HepG2 (cell line): Measurements from ENCODE around the gene F7. TPM values are rescaled to one million over a fixed set of nuclear protein-coding genes. Genes with fewer than 3 reads are reported as not detected.

ENCODE experiments used
- ATF7 ChIP-seq, 2 experiments: fragments of 450-650 bp in 1 of 2; sonication (generic) in 1 of 2; formaldehyde crosslinking in 1 of 2; IDR thresholded peaks; 2 replicates each; pipeline versions ENCODE4 v1.4.0 to v1.6.1; 2016 to 2020; ENCODE audit warnings: antibody characterized with exemption in 1 of 2, mild to moderate bottlenecking in 1 of 2, missing genetic modification reagents in 1 of 2
- KDM3A ChIP-seq: IDR thresholded peaks from 2 replicates; pipeline ENCODE4 v1.6.1; 2018; ENCODE audit warnings: low read depth, missing compliant biosample characterization
- MYNN ChIP-seq: sonication (generic); formaldehyde crosslinking; IDR thresholded peaks from 2 replicates; pipeline ENCODE4 v1.4.0; 2020; ENCODE audit warnings: mild to moderate bottlenecking, low read depth, missing genetic modification reagents
- RAD21 ChIP-seq: fragments of 450-650 bp; formaldehyde crosslinking; IDR thresholded peaks from 2 replicates; pipeline ENCODE4 v1.5.0; 2020; ENCODE audit warnings: mild to moderate bottlenecking
- SAFB2 ChIP-seq: sonication (generic); formaldehyde crosslinking; IDR thresholded peaks from 2 replicates; pipeline ENCODE4 v1.5.1; 2020; ENCODE audit warnings: missing genetic modification reagents, low read depth, mild to moderate bottlenecking, borderline replicate concordance
- ZKSCAN5 ChIP-seq: sonication (generic); formaldehyde crosslinking; IDR thresholded peaks from 2 replicates; pipeline ENCODE4 v1.5.1; 2020; ENCODE audit warnings: mild to moderate bottlenecking, missing genetic modification reagents
- ZNF260 ChIP-seq: sonication (generic); formaldehyde crosslinking; IDR thresholded peaks from 2 replicates; pipeline ENCODE4 v1.4.0; 2020; ENCODE audit warnings: missing genetic modification reagents, low read depth, mild to moderate bottlenecking, borderline replicate concordance
- ZNF652 ChIP-seq: IDR thresholded peaks from 2 replicates; pipeline ENCODE4 v1.6.1; 2016; ENCODE audit warnings: low read depth, borderline replicate concordance
- polyA plus RNA-seq, 8 experiments: library from polyadenylated mRNA; depleted of rRNA in 3 of 8; stranded (reverse) in 7 of 8; unstranded in 1 of 8; fragments of >200 nt; fragmentation: Illumina TruSeq in 4 of 8; extraction: Trizol in 4 of 8; gene quantifications; 2 replicates each; pipeline versions ENCODE4 v1.2.1 to v1.2.3, GENCODE V29; 2011 to 2016; ENCODE audit warnings: low read depth in 4 of 8, missing spikeins in 1 of 8, mixed read lengths in 1 of 8; ENCODE audit not compliant: insufficient read depth in 1 of 8
- total RNA-seq, 5 experiments: library from RNA; depleted of rRNA; stranded (reverse); fragments of >200 nt; fragmentation: Illumina TruSeq; extraction: Trizol; gene quantifications; 2 replicates each; pipeline ENCODE4 v1.2.3, GENCODE V29; 2016; ENCODE audit warnings: low read depth in 1 of 5
- TF ChIP-seq, protein P1 (sequence below): sonication (generic); formaldehyde crosslinking; IDR thresholded peaks from 2 replicates; pipeline ENCODE4 v1.5.0; 2020; ENCODE audit warnings: mild to moderate bottlenecking, missing genetic modification reagents
- TF ChIP-seq, protein P2 (sequence below): sonication (generic); formaldehyde crosslinking; IDR thresholded peaks from 2 replicates; pipeline ENCODE4 v1.4.0; 2020; ENCODE audit warnings: missing genetic modification reagents
- TF ChIP-seq, protein P3 (sequence below): sonication (generic); formaldehyde crosslinking; IDR thresholded peaks from 2 replicates; pipeline ENCODE4 v1.5.0; 2020; ENCODE audit warnings: missing genetic modification reagents
- TF ChIP-seq, protein P4 (sequence below): sonication (generic); formaldehyde crosslinking; IDR thresholded peaks from 2 replicates; pipeline ENCODE4 v1.4.0; 2020; ENCODE audit warnings: missing genetic modification reagents
- TF ChIP-seq, protein P5 (sequence below): sonication (generic); formaldehyde crosslinking; IDR thresholded peaks from 2 replicates; pipeline ENCODE4 v1.5.0; 2020; ENCODE audit warnings: mild to moderate bottlenecking, missing genetic modification reagents, moderate library complexity

Gene F7
- total and polyA plus RNA-seq, 2 of the 13 experiments (the other 11 are each of a cell fraction or from before 2014, with no cell fraction given) = 12.6 to 26.5 TPM

DNA sequence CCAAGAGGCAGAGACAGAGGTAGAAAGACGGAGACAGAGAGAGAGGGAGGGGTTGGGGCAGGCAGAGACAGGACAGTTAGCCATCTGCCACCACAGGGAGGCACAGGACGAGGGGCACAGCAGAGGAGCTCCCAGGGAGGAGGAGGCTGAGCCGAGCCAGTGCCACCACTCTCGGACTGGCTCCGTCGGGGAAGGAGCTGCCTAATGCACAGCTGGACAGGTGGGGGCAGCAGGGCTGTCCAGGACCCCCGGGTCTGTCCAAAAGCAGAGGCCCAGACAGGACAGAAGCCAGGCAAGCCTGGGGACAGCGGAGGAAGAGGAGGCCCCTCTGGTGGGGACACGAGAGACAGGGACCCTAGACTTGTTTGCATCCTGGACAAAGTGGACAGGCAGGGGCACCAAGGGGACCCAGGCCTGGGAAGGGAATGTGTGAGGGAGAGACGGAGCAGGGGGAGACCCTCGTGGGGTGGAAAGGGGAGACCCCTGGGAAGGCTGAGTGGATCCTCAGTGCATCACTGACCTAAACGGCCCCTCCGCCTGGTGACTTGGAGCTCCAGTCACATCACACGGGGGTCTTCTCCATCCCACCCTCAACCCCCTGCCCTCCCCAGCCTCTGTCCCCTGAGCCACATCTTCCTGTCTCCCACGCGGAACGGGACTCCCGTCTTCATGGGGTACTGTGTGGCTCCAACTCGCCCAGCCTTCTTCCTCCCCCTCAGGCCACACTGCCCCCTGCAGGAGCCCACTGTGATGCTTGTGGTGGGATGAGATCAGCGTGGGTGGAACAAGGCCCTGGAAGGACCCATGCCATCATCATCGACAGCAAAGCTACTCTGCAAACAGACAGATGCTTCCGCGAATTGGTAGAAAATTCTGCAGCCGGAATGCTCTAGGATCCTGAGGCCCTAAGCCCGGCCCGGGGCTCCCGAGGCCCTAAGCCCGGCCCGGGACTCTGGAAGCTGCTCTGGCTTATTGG lies 17.9 kb downstream of the F7 start (continued):
- TF ChIP-seq KDM3A (no peak), ZNF652 (CRISPR knock-in tag) (no peak), MYNN (CRISPR knock-in tag) (no peak), ZNF260 (no peak), RAD21 (CRISPR knock-in tag) (peak; percentile 51), ATF7 (IDR thresholded peaks at IDR 0.05) (no peak), ATF7 (CRISPR knock-in tag; IDR thresholded peaks at IDR 0.05) (no peak), ZKSCAN5 (no peak), SAFB2 (no peak)
- TF ChIP-seq, protein P1, sequence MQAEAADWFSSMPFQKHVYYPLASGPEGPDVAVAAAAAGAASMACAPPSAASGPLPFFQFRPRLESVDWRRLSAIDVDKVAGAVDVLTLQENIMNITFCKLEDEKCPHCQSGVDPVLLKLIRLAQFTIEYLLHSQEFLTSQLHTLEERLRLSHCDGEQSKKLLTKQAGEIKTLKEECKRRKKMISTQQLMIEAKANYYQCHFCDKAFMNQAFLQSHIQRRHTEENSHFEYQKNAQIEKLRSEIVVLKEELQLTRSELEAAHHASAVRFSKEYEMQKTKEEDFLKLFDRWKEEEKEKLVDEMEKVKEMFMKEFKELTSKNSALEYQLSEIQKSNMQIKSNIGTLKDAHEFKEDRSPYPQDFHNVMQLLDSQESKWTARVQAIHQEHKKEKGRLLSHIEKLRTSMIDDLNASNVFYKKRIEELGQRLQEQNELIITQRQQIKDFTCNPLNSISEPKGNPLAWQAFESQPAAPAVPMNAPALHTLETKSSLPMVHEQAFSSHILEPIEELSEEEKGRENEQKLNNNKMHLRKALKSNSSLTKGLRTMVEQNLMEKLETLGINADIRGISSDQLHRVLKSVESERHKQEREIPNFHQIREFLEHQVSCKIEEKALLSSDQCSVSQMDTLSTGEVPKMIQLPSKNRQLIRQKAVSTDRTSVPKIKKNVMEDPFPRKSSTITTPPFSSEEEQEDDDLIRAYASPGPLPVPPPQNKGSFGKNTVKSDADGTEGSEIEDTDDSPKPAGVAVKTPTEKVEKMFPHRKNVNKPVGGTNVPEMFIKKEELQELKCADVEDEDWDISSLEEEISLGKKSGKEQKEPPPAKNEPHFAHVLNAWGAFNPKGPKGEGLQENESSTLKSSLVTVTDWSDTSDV (CRISPR knock-in tag) = no peak
- TF ChIP-seq, protein P2, sequence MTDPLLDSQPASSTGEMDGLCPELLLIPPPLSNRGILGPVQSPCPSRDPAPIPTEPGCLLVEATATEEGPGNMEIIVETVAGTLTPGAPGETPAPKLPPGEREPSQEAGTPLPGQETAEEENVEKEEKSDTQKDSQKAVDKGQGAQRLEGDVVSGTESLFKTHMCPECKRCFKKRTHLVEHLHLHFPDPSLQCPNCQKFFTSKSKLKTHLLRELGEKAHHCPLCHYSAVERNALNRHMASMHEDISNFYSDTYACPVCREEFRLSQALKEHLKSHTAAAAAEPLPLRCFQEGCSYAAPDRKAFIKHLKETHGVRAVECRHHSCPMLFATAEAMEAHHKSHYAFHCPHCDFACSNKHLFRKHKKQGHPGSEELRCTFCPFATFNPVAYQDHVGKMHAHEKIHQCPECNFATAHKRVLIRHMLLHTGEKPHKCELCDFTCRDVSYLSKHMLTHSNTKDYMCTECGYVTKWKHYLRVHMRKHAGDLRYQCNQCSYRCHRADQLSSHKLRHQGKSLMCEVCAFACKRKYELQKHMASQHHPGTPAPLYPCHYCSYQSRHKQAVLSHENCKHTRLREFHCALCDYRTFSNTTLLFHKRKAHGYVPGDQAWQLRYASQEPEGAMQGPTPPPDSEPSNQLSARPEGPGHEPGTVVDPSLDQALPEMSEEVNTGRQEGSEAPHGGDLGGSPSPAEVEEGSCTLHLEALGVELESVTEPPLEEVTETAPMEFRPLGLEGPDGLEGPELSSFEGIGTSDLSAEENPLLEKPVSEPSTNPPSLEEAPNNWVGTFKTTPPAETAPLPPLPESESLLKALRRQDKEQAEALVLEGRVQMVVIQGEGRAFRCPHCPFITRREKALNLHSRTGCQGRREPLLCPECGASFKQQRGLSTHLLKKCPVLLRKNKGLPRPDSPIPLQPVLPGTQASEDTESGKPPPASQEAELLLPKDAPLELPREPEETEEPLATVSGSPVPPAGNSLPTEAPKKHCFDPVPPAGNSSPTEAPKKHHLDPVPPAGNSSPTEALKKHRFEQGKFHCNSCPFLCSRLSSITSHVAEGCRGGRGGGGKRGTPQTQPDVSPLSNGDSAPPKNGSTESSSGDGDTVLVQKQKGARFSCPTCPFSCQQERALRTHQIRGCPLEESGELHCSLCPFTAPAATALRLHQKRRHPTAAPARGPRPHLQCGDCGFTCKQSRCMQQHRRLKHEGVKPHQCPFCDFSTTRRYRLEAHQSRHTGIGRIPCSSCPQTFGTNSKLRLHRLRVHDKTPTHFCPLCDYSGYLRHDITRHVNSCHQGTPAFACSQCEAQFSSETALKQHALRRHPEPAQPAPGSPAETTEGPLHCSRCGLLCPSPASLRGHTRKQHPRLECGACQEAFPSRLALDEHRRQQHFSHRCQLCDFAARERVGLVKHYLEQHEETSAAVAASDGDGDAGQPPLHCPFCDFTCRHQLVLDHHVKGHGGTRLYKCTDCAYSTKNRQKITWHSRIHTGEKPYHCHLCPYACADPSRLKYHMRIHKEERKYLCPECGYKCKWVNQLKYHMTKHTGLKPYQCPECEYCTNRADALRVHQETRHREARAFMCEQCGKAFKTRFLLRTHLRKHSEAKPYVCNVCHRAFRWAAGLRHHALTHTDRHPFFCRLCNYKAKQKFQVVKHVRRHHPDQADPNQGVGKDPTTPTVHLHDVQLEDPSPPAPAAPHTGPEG (CRISPR knock-in tag) = no peak
- TF ChIP-seq, protein P3, sequence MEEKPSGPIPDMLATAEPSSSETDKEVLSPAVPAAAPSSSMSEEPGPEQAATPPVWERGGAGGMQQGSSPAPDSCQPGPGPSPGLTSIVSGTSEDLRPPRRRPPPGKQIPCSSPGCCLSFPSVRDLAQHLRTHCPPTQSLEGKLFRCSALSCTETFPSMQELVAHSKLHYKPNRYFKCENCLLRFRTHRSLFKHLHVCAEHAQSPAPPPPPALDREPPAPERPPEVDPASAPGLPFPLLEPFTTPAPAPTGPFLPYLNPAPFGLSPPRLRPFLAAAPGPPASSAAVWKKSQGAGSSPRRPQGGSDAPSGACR = no peak
- TF ChIP-seq, protein P4, sequence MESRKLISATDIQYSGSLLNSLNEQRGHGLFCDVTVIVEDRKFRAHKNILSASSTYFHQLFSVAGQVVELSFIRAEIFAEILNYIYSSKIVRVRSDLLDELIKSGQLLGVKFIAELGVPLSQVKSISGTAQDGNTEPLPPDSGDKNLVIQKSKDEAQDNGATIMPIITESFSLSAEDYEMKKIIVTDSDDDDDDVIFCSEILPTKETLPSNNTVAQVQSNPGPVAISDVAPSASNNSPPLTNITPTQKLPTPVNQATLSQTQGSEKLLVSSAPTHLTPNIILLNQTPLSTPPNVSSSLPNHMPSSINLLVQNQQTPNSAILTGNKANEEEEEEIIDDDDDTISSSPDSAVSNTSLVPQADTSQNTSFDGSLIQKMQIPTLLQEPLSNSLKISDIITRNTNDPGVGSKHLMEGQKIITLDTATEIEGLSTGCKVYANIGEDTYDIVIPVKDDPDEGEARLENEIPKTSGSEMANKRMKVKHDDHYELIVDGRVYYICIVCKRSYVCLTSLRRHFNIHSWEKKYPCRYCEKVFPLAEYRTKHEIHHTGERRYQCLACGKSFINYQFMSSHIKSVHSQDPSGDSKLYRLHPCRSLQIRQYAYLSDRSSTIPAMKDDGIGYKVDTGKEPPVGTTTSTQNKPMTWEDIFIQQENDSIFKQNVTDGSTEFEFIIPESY (CRISPR knock-in tag) = peak; percentile 73; the same call in 1 of the 2 replicates
- TF ChIP-seq, protein P5, sequence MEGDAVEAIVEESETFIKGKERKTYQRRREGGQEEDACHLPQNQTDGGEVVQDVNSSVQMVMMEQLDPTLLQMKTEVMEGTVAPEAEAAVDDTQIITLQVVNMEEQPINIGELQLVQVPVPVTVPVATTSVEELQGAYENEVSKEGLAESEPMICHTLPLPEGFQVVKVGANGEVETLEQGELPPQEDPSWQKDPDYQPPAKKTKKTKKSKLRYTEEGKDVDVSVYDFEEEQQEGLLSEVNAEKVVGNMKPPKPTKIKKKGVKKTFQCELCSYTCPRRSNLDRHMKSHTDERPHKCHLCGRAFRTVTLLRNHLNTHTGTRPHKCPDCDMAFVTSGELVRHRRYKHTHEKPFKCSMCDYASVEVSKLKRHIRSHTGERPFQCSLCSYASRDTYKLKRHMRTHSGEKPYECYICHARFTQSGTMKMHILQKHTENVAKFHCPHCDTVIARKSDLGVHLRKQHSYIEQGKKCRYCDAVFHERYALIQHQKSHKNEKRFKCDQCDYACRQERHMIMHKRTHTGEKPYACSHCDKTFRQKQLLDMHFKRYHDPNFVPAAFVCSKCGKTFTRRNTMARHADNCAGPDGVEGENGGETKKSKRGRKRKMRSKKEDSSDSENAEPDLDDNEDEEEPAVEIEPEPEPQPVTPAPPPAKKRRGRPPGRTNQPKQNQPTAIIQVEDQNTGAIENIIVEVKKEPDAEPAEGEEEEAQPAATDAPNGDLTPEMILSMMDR = peak; percentile 90
